Kidney (tissue), 14 donors: ENCODE results near the gene MCRIP2. TPM values are rescaled to one million over a fixed set of nuclear protein-coding genes. Genes with fewer than 3 reads are reported as not detected.

ENCODE experiments used
- DNase-seq, 5 donors: peaks; one replicate each; pipeline ENCODE4 v3.0.0-alpha.2; 2013 to 2020
- FAIRE-seq: peaks from 2 replicates; lab custom pipeline; 2012; peaks lifted over from hg19 to GRCh38; lab: Jason Lieb, UNC
- H3K27ac ChIP-seq, 2 donors: one replicate each; pipeline ENCODE4 v1.7.0; 2013; ENCODE audit warnings: low read depth in 2 of 2, low read length in 2 of 2, inconsistent platforms in 1 of 2
- H3K27me3 ChIP-seq: one replicate; pipeline ENCODE4 v1.7.1; 2013; ENCODE audit warnings: low read length, inconsistent platforms; ENCODE audit not compliant: control insufficient read depth, insufficient read depth
- H3K36me3 ChIP-seq, 3 donors: one replicate each; pipeline versions ENCODE4 v1.7.0 to v1.7.1; 2013; ENCODE audit warnings: low read length in 3 of 3, control low read depth in 1 of 3, inconsistent platforms in 1 of 3; ENCODE audit not compliant: insufficient read depth in 3 of 3, control insufficient read depth in 2 of 3
- H3K4me1 ChIP-seq, 3 donors: one replicate each; pipeline versions ENCODE4 v1.7.0 to v1.7.1; 2013; ENCODE audit warnings: low read length in 3 of 3, inconsistent platforms in 1 of 3, low read depth in 1 of 3; ENCODE audit not compliant: control insufficient read depth in 2 of 3, insufficient read depth in 2 of 3
- H3K4me3 ChIP-seq, 3 donors: one replicate each; pipeline versions ENCODE4 v1.7.0 to v1.8.1; 2013; ENCODE audit warnings: low read length in 3 of 3, control low read depth in 1 of 3, inconsistent platforms in 1 of 3
- H3K9ac ChIP-seq, 3 donors: one replicate each; pipeline versions ENCODE4 v1.7.0 to v1.7.1; 2013; ENCODE audit warnings: low read length in 3 of 3, control low read depth in 1 of 3, inconsistent platforms in 1 of 3
- H3K9me3 ChIP-seq, 3 donors: one replicate each; pipeline versions ENCODE4 v1.7.0 to v1.7.1; 2013; ENCODE audit warnings: low read length in 3 of 3, control low read depth in 1 of 3, inconsistent platforms in 1 of 3; ENCODE audit not compliant: control insufficient read depth in 2 of 3, insufficient read depth in 1 of 3
- CTCF ChIP-seq: IDR thresholded peaks from 3 replicates; pipeline ENCODE4 v1.5.1; 2012; ENCODE audit warnings: mild to moderate bottlenecking, moderate library complexity, borderline replicate concordance; ENCODE audit not compliant: insufficient read depth; ENCODE audit errors: extremely low read depth
- intact Hi-C: fragments of 100-400 bp; cut with DNase I; formaldehyde crosslinking; loops from one replicate; pipeline ENCODE4 v1.11.1; 2022
- polyA plus RNA-seq: library from polyadenylated mRNA; stranded (reverse); fragments of 350-450 nt; fragmentation: Illumina TruSeq; extraction: RNeasy Lipid Tissue Mini Kit (QIAGEN cat#74804); gene quantifications from one replicate; pipeline ENCODE4 v1.2.3, GENCODE V29; 2014; ENCODE audit warnings: low read depth, low replicate concordance; ENCODE audit not compliant: insufficient read depth
- total RNA-seq: library from RNA; stranded (reverse); fragmentation: NEBNext Ultra II Directional; extraction: Animal tissue kit (Norgen Biotek cat#: 25700); gene quantifications from one replicate; pipeline ENCODE4 v1.2.1, GENCODE V29; 2021
- donor health status: control.
- donor health status: control.
- donor health status: control.
- donor health status: control.
- donor health status: control.
- donor health status: DM: yes; HTN: yes; CAD: no.
- donor health status: Normal renal cell carcinoma (clear cell type).

MCRIP2 gene
- total and polyA plus RNA-seq, 2 donors from 2014 or later, result 36.9 to 265 TPM

GRCh38 chr16:642189-643049 lies 791 bp downstream of the MCRIP2 start:
- intact Hi-C loops, result no loop called here
- peak overlapping the region in 2 of 3 donors; percentile 76 to 77 for H3K4me3 ChIP-seq
- H3K9me3 ChIP-seq, result no peaks in the 10 kb centered on the region
- no peak for TF ChIP-seq CTCF
- no peaks in the 10 kb centered on the region for H3K27me3 ChIP-seq
- no peaks in the 10 kb centered on the region for H3K36me3 ChIP-seq
- H3K4me1 ChIP-seq, result peaks cover 0 to 36% (median 12%) of the 10 kb centered on the region in 3 donors
- H3K9ac ChIP-seq, result peak overlapping the region in 2 of 3 donors; percentile 55 to 69
- FAIRE-seq (no peak), DNase-seq (peak in 1 of 5 donors; percentile 46)
- H3K27ac ChIP-seq, result peak overlapping the region; percentile 80 to 86

- Histone ChIP-seq H3K4me1 (peaks cover 0 to 35% (median 12%) of the 10 kb centered on the region in 3 donors), H3K27me3 (no peaks in the 10 kb centered on the region), H3K9ac (peak overlapping the region in 2 of 3 donors; percentile 55 to 69), H3K36me3 (no peaks in the 10 kb centered on the region), H3K27ac (peak overlapping the region; percentile 79 to 86), H3K4me3 (peak overlapping the region in 2 of 3 donors; percentile 76 to 77), H3K9me3 (no peaks in the 10 kb centered on the region)
- no peak for TF ChIP-seq CTCF
- FAIRE-seq (no peak), DNase-seq (no peak)
- intact Hi-C loops, result no loop called here
Measured at GRCh38 chr16:643050-643368, 1.4 kb downstream of the MCRIP2 start.

- Histone ChIP-seq H3K4me3 (peak overlapping the region in 1 of 3 donors; percentile 77), H3K9ac (no peak overlapping the region), H3K27ac (no peak overlapping the region), H3K4me1 (peaks cover 0 to 36% (median 12%) of the 10 kb centered on the region in 3 donors), H3K9me3 (no peaks in the 10 kb centered on the region), H3K36me3 (no peaks in the 10 kb centered on the region), H3K27me3 (no peaks in the 10 kb centered on the region)
- DNase-seq (no peak), FAIRE-seq (no peak)
- no peak for TF ChIP-seq CTCF
- intact Hi-C loops, result no loop called here
Measured at GRCh38 chr16:644556-644955, 2.9 kb downstream of the MCRIP2 start.
